Endodermal cell (in vitro differentiated cells): ENCODE data around the gene CPNE2. TPM values are rescaled to one million over a fixed set of nuclear protein-coding genes. Genes with fewer than 3 reads are reported as not detected.

Source experiments
- DNase-seq: peaks from one replicate; pipeline ENCODE4 v3.0.0-alpha.2; 2017
- H3K27ac ChIP-seq: 2 replicates; pipeline ENCODE4 v1.5.1; 2013; ENCODE audit warnings: mild to moderate bottlenecking, low read depth, low read length, moderate library complexity
- H3K27me3 ChIP-seq: 2 replicates; pipeline ENCODE4 v1.6.1; 2013; ENCODE audit warnings: mild to moderate bottlenecking, low read length, moderate library complexity; ENCODE audit not compliant: insufficient read depth, control insufficient read depth, poor library complexity, severe bottlenecking
- H3K36me3 ChIP-seq: 2 replicates; pipeline ENCODE4 v1.7.0; 2013; ENCODE audit warnings: mild to moderate bottlenecking, low read length, moderate library complexity; ENCODE audit not compliant: control insufficient read depth, insufficient read depth
- H3K4me1 ChIP-seq: one replicate; pipeline ENCODE4 v1.7.0; 2013; ENCODE audit warnings: low read length; ENCODE audit not compliant: control insufficient read depth, insufficient read depth
- H3K4me3 ChIP-seq: 2 replicates; pipeline ENCODE4 v1.5.1; 2013; ENCODE audit warnings: mild to moderate bottlenecking, low read length, moderate library complexity
- H3K9ac ChIP-seq: 2 replicates; pipeline ENCODE4 v1.6.1; 2013; ENCODE audit warnings: mild to moderate bottlenecking, low read length, moderate library complexity; ENCODE audit not compliant: poor library complexity, severe bottlenecking; ENCODE audit errors: extremely low read depth
- H3K9me3 ChIP-seq: 2 replicates; pipeline ENCODE4 v1.6.1; 2013; ENCODE audit warnings: mild to moderate bottlenecking, low read length, moderate library complexity; ENCODE audit not compliant: control insufficient read depth
- H3K27ac Mint-ChIP-seq: 2 replicates; pipeline ENCODE4 v1.8.0; 2020; ENCODE audit warnings: mixed read lengths
- H3K27me3 Mint-ChIP-seq: 2 replicates; pipeline ENCODE4 v1.8.0; 2021; ENCODE audit warnings: mild to moderate bottlenecking, mixed read lengths; ENCODE audit not compliant: insufficient read depth
- H3K36me3 Mint-ChIP-seq: 2 replicates; pipeline ENCODE4 v1.8.0; 2020; ENCODE audit warnings: low read depth, mixed read lengths
- H3K4me1 Mint-ChIP-seq: 2 replicates; pipeline ENCODE4 v1.8.0; 2020; ENCODE audit warnings: mixed read lengths
- H3K4me3 Mint-ChIP-seq: 2 replicates; pipeline ENCODE4 v1.8.0; 2020; ENCODE audit warnings: mild to moderate bottlenecking, moderate library complexity, mixed read lengths
- H3K9me3 Mint-ChIP-seq: 2 replicates; pipeline ENCODE4 v1.8.0; 2020; ENCODE audit warnings: mild to moderate bottlenecking, mixed read lengths
- WGBS, 2 experiments: methylation state at CpG; one replicate each; pipeline versions ENCODE4 v1.1.5 to v1.1.7; 2013; ENCODE audit warnings: missing lambda C conversion rate in 2 of 2, mixed read lengths in 1 of 2; ENCODE audit not compliant: insufficient coverage in 1 of 2, insufficient read length in 1 of 2; 5-methylcytosine and 5-hydroxymethylcytosine counted together
- total RNA-seq, 2 donors: library from RNA; stranded (reverse); fragmentation: NEBNext Ultra II Directional in 1 of 2; extraction: Animal tissue kit (Norgen Biotek cat#: 25700) in 1 of 2; gene quantifications; 2 replicates in 1 of 2; 3 replicates in 1 of 2; pipeline ENCODE4 v1.2.1, GENCODE V29; 2021
- TF ChIP-seq, protein P1 (sequence below): fragments of 200-600 bp; sonication (generic); conservative IDR thresholded peaks from 2 replicates; pipeline ENCODE4 v1.5.0; 2021; ENCODE audit warnings: antibody characterized with exemption, mild to moderate bottlenecking

The CPNE2 gene
- total RNA-seq, 2 donors from 2014 or later = 12.3 to 16.6 TPM

DNA sequence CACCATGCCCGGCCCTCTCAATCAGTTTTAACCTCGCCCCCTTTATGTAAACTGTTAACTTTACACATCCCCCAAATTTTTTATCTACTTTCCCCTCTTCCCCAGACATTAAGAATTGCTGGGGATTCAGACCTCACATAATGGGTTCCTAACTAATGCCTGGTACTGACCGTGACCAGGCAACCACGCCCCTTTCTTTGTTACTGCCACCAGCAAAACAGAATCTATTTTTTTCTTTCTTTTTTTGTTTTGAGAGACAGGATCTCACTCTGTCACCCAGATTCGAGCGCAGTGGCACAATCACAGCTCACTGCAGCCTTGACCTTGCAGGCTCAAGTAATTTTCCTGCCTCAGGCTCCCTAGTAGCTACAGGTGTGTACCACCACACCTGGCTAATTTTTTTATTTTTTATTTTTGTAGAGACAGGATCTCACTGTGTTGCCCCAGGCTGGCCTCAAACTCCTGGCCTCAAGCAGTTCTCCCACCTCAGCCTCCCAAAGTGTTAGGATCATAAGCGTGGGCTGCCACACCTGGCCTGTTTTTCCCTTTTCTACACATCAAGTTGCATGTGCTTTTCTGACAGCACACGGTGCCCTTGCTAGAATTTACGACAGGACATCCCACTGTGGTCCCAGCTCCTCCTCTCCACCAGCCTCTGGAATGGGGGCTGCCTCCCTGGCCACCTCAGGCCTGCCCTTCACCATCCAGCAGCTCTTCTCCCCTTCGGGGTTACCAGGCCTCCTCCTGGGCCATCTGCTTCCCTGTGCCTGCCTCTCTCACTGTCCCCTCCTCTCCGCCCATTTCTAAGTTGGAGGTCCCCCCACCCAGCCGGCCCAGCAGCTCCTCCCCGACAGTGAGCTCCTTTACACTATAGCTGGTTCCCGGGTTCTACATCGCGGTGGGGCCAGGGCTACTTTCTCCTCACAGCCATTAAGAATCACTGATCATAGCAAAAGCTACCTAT, 10.8 kb downstream of the CPNE2 start:
- no peaks in the 10 kb centered on the region for H3K4me1 ChIP-seq
- H3K27me3 ChIP-seq = no peaks in the 10 kb centered on the region
- H3K36me3 ChIP-seq = no peaks in the 10 kb centered on the region
- no peaks in the 10 kb centered on the region for H3K27me3 Mint-ChIP-seq
- no peaks in the 10 kb centered on the region for H3K9me3 ChIP-seq
- H3K4me3 Mint-ChIP-seq = no peak overlapping the region
- H3K4me1 Mint-ChIP-seq = peaks cover 4% of the 10 kb centered on the region
- no peaks in the 10 kb centered on the region for H3K36me3 Mint-ChIP-seq
- WGBS, 2 experiments = 71 to 82% methylated on average over 13 to 16 of the region's 16 CpGs
- H3K9me3 Mint-ChIP-seq = no peaks in the 10 kb centered on the region
- no peak overlapping the region for H3K4me3 ChIP-seq
- H3K9ac ChIP-seq = no peak overlapping the region
- peak; percentile 70 for DNase-seq
- TF ChIP-seq, protein P1, sequence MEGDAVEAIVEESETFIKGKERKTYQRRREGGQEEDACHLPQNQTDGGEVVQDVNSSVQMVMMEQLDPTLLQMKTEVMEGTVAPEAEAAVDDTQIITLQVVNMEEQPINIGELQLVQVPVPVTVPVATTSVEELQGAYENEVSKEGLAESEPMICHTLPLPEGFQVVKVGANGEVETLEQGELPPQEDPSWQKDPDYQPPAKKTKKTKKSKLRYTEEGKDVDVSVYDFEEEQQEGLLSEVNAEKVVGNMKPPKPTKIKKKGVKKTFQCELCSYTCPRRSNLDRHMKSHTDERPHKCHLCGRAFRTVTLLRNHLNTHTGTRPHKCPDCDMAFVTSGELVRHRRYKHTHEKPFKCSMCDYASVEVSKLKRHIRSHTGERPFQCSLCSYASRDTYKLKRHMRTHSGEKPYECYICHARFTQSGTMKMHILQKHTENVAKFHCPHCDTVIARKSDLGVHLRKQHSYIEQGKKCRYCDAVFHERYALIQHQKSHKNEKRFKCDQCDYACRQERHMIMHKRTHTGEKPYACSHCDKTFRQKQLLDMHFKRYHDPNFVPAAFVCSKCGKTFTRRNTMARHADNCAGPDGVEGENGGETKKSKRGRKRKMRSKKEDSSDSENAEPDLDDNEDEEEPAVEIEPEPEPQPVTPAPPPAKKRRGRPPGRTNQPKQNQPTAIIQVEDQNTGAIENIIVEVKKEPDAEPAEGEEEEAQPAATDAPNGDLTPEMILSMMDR = no peak
- no peak overlapping the region for H3K27ac Mint-ChIP-seq
- no peak overlapping the region for H3K27ac ChIP-seq

DNA sequence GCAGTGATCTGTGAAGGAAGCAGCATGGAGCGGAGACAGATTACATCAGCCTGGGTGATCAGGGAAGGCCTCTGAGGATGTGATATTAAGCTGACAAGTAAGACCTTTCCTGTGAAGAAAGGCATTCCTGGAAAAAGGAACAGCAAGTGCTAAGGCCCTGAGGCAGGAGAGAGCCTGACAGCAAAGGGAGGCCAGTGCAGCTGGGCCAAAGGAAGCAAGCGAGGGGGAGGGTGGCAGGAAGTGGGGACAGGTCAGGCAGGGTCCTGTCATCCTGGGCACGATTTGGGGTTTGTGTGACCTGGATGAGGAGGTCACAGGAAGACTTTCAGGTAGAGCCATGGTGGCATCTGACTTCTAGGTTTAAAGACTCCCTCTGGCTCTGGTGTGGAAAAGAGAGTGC, 12.3 kb downstream of the CPNE2 start:
- Mint-ChIP-seq H3K27ac (no peak overlapping the region), H3K9me3 (no peaks in the 10 kb centered on the region), H3K4me1 (peaks cover 4% of the 10 kb centered on the region), H3K36me3 (no peaks in the 10 kb centered on the region), H3K4me3 (no peak overlapping the region), H3K27me3 (no peaks in the 10 kb centered on the region)
- no peak for DNase-seq
- no peak overlapping the region for H3K27ac ChIP-seq
- H3K36me3 ChIP-seq = no peaks in the 10 kb centered on the region
- no peaks in the 10 kb centered on the region for H3K27me3 ChIP-seq
- no peak overlapping the region for H3K4me3 ChIP-seq
- TF ChIP-seq, protein P1 = no peak
- 87 to 91% methylated on average over 3 of the region's 3 CpGs for WGBS, 2 experiments
- no peaks in the 10 kb centered on the region for H3K4me1 ChIP-seq
- H3K9ac ChIP-seq = no peak overlapping the region
- no peaks in the 10 kb centered on the region for H3K9me3 ChIP-seq

DNA sequence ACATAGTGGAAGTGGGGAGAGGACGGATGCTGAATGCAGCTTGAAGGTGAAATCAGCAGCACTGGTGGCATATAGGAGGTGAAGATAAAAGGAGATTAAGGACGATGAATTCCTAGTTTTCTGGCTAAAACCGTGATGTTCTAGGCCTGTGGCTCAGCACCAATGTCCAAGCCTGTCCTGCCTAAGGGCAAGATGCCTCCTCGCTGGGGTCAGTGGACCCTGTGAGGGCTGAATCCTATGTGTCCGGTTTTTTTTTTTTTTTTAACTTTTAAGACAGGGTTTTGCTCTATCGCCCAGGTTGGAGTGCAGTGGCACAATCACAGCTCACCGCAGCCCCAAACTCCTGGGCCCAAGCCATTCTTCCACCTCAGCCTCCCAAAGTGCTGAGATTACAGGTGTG, 12.8 kb downstream of the CPNE2 start:
- Histone ChIP-seq H3K9ac (no peak overlapping the region), H3K9me3 (no peaks in the 10 kb centered on the region), H3K27me3 (no peaks in the 10 kb centered on the region), H3K4me3 (no peak overlapping the region), H3K27ac (no peak overlapping the region), H3K4me1 (no peaks in the 10 kb centered on the region), H3K36me3 (no peaks in the 10 kb centered on the region)
- H3K4me3 Mint-ChIP-seq = no peak overlapping the region
- H3K9me3 Mint-ChIP-seq = no peaks in the 10 kb centered on the region
- WGBS, 2 experiments = 92 to 93% methylated on average over 7 of the region's 7 CpGs
- no peaks in the 10 kb centered on the region for H3K27me3 Mint-ChIP-seq
- H3K4me1 Mint-ChIP-seq = peaks cover 4% of the 10 kb centered on the region
- H3K36me3 Mint-ChIP-seq = no peaks in the 10 kb centered on the region
- TF ChIP-seq, protein P1 = no peak
- H3K27ac Mint-ChIP-seq = no peak overlapping the region
- no peak for DNase-seq
